Kidney glomerular epithelial cell (primary cell): ENCODE data around the gene SAG.
"Not testable (repeated sequence)": the region's sequence is repeated elsewhere in the genome, so short reads cannot be mapped to it uniquely, and the experiment has no call there.

Experiments
- DNase-seq: peaks from one replicate; lab custom pipeline; 2025; lab: John Stamatoyannopoulos, UW

The SAG gene

GRCh38 chr2:233331536-233331935 is 23.9 kb downstream of the SAG start:
- DNase-seq: no peak

- no peak for DNase-seq
These were observed 24.5 kb downstream of the SAG start for GRCh38 chr2:233332125-233332524.

- no peak for DNase-seq
These were observed 27.3 kb downstream of the SAG start for GRCh38 chr2:233334915-233335314.

GRCh38 chr2:233336091-233336490 is 28.5 kb downstream of the SAG start:
- DNase-seq: not testable (repeated sequence)

GRCh38 chr2:233336541-233336940 is 28.9 kb downstream of the SAG start:
- no peak for DNase-seq

GRCh38 chr2:233338046-233338445 is 30.4 kb downstream of the SAG start:
- DNase-seq: no peak

GRCh38 chr2:233338812-233339368 is 31.3 kb downstream of the SAG start:
- DNase-seq: no peak

- no peak for DNase-seq
These were observed 31.8 kb downstream of the SAG start for GRCh38 chr2:233339427-233339826.

GRCh38 chr2:233341296-233341695 is 33.7 kb downstream of the SAG start:
- no peak for DNase-seq

- DNase-seq: no peak
These were observed 34.7 kb downstream of the SAG start for GRCh38 chr2:233342301-233342700.

- DNase-seq: no peak
These were observed 35.6 kb downstream of the SAG start for GRCh38 chr2:233343171-233343705.

GRCh38 chr2:233346376-233346775 is 38.8 kb downstream of the SAG start:
- no peak for DNase-seq

- no peak for DNase-seq
These were observed 39.3 kb downstream of the SAG start for GRCh38 chr2:233346930-233347329.

GRCh38 chr2:233349005-233349998 is 41.7 kb downstream of the SAG start:
- no peak for DNase-seq

- peak; percentile 91 for DNase-seq
These were observed 43.1 kb downstream of the SAG start for GRCh38 chr2:233350708-233351107.

- no peak for DNase-seq
These were observed 43.8 kb downstream of the SAG start for GRCh38 chr2:233351423-233351822.

- DNase-seq: no peak
These were observed 44.7 kb downstream of the SAG start for GRCh38 chr2:233352141-233352842.

- DNase-seq: no peak
These were observed 45.6 kb downstream of the SAG start for GRCh38 chr2:233353101-233353768.

GRCh38 chr2:233353769-233354499 is 46.3 kb downstream of the SAG start, which contains the start of gene DGKD:
Gene DGKD (plus strand): TSS chr2:233354494. CDS start chr2:233354519, 25 bp downstream.
- no peak for DNase-seq

- DNase-seq: no peak
These were observed 46.9 kb downstream of the SAG start for GRCh38 chr2:233354500-233354924.

GRCh38 chr2:233354971-233355574 is 47.5 kb downstream of the SAG start:
- no peak for DNase-seq
